Left lobe of liver (tissue), 2 donors: ENCODE results near the gene TMBIM1. TPM values are rescaled to one million over a fixed set of nuclear protein-coding genes. Genes with fewer than 3 reads are reported as not detected.
A peak's percentile ranks its signal among the peaks of the same experiment; 100 is the strongest.
"Not testable (repeated sequence)": the region's sequence is repeated elsewhere in the genome, so short reads cannot be mapped to it uniquely, and the experiment has no call there.

ENCODE experiments used
- ATAC-seq: fragments of 200-7000 bp; cut with Tn5 transposase; one replicate; pipeline ENCODE4 v1.9.1; 2020; ENCODE audit warnings: mild to moderate bottlenecking, moderate library complexity
- DNase-seq: peaks from one replicate; pipeline ENCODE4 v3.0.0-alpha.2; 2020; ENCODE audit warnings: low spot score
- total RNA-seq: library from RNA; stranded (reverse); gene quantifications from one replicate; pipeline ENCODE4 v1.2.1, GENCODE V29; 2021
- donor health status: DM: no; HTN: no; CAD: no; lungs with moderate emphysema.
- donor health status: DM: no; HTN: yes; CAD: no.

Gene TMBIM1
- total RNA-seq, 1 donor from 2014 or later = 117 TPM

DNA sequence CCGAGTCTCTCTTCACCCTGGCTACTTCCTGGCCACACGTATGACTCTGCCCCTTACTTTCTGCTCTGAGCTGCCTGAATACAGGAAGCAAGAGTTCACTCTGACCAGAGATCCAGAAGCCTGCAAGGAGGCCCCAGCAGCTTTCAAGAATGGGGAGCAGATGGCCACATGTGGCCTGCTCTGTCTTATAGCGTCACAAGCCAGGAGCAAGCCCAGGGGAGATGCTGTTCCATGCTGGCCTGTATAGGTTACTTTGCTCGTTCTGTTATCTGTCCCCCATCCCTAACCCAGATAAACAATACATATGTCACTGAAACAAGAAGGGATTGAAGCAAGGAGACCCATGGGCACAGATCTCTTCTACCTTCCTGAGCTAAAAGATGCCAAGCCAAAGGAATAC lies 17.7 kb downstream of the TMBIM1 start:
- DNase-seq = no peak
- ATAC-seq = no peak

GRCh38 chr2:218273908-218274249 lies 18.4 kb downstream of the TMBIM1 start:
- no peak for ATAC-seq
- DNase-seq = no peak

DNA sequence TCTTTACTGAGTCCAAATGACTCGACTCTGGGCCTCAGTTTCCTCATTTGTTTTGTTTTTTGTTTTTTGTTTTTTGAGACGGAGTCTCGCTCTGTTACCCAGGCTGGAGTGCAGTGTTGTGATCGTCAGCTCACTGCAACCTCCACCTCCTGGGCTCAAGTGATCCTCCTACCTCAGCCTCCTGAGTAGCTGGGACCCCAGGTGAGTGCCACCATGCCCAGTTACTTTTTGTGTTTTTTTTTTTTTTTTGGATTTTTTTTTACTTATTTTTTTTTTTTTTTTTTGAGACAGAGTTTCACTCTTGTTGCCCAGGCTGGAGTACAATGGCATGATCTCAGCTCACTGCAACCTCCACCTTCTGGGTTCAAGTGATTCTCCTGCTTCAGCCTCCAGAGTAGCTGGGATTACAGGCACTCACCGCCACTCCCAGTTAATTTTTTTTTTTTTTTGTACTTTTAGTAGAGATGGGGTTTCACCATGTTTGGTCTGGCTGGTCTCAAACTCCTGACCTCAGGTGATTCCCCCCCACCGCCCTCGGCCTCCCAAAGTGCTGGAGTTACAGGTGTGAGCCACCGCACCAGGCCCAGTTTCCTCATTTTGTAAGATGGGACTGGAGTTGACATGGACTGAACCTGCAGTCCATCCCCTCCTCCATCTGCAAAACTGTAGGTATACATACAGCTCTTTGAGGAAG lies 18.9 kb downstream of the TMBIM1 start:
- ATAC-seq, DNase-seq: not testable (repeated sequence)

GRCh38 chr2:218272531-218273212 lies 19.6 kb downstream of the TMBIM1 start:
- ATAC-seq = peak; percentile 65
- DNase-seq = peak; percentile 87

DNA sequence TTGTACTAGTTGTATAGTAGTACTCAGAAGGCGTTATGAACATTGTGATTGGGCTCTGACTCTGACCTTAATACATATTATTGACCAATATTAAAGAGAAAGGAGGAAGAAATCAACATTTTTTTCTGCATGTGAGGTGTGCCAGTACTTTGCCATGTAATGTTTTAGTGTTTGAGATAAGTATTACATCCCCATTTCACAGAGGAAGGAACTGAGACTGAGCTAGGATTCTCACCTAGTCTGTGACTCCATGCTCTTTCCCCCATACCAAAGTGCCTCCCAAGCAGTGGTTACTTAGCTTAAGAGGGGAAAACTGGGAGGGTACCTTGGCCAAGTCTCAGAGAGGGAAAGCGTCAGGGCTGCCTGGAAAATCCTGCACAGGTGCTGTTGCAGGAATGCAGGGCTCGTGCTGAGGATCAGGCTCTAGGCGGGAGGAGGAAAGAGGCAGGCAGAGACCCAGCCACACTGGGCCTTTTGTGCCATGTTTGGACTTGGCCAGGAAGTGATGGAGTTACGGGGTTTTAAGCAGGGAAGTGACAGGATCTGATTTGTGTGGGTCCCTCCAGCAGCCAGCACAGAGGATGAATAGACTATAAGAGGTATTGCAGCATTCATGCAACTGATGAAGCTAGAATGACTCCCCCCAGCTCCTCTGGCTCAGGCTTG lies 20.3 kb downstream of the TMBIM1 start:
- ATAC-seq (no peak), DNase-seq (no peak)

- ATAC-seq = no peak
Measured at GRCh38 chr2:218271487-218271797, 20.9 kb downstream of the TMBIM1 start.

DNA sequence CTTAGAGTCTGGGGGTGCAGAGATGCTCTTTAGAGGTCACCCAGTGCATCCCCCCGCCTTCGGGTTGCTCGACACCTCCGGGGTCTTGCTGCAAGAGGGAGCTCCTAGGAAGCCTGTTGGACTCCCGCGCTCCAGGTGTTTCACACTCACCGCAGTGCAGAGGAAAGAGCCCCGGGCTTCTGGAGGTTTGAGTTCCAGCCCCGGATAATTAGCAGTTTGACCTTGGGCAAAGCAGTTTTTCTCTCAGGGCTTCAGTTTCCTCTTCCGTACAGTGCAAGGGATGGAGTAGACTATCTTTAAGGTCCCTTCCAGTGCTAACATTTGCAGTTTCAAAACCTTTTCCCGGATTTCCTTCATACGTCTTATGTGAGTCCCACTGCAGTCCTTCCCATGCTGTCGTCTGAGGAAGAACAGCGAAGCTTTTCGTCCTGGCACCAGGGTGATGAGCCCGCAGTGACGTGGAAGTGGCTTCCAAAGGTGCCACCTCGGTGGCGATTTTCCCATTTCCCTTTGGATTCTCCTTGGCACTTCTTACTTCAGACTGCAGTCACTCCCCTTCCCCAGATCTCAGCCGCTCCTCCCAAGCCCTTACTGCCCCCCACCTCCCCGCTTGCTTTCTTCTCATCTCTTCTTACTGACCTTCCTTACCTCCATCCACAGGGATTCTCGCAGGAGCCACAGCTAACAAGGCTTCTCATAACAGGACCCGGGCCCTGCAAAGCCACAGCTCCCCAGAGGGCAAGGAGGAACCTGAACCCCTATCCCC lies 21.4 kb downstream of the TMBIM1 start:
- DNase-seq = no peak
- ATAC-seq = no peak

More at GRCh38 chr2:218271487-218271797, 20.9 kb downstream of the TMBIM1 start:
- no peak for DNase-seq

- ATAC-seq (peak; percentile 86), DNase-seq (peak; percentile 100)
Measured at GRCh38 chr2:218269900-218270720, 22.2 kb downstream of the TMBIM1 start, which contains the start of the genes AAMP and PNKD. Gene AAMP, minus strand, starts transcription at chr2:218270137. Its CDS starts 51 bp downstream, at chr2:218270086. Gene PNKD, plus strand, starts transcription at chr2:218270519. Its CDS starts 17 bp downstream, at chr2:218270536.

DNA sequence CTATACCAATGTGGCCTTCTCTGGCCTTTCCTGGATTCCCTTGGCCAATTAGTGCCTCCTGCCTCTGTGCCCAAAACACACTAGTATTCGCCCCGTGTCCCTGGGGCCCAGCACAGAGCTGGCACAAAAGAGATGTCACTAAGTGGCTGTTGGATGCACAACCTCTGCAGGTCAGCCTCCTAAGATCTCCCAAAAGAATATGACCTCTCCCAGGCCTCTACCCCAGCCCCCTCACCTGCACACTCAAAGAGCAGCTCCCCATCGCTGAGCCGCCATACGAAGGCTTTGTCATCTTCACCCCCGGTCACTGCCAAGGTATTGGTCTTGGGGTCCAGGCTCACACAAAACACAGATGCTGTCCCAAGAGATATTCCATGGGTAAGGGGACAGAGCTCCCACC lies 25.0 kb downstream of the TMBIM1 start:
- DNase-seq (no peak), ATAC-seq (no peak)

- no peak for ATAC-seq
- no peak for DNase-seq
Measured at GRCh38 chr2:218266316-218266979, 25.9 kb downstream of the TMBIM1 start.

DNA sequence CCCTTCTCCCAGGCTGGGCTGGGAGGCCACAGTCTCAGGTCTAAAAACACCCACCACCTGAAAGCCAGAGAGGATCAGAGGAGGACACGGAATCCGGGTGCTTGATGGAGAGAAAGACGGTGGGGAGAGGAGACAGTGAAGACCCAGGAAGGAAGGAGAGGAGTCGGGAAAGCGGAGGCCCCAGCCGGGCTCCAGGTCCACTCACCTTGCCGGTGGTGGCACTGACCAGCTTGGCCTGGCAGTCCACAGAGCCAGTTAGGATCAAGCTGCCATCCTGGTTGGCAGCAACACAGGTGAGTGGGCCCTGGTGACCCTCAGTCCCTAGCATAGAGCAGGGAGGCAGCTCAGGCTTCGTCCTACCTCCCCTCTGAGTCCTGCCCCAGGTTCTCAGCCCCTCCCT lies 26.7 kb downstream of the TMBIM1 start:
- ATAC-seq (no peak), DNase-seq (no peak)

- ATAC-seq (peak; percentile 78), DNase-seq (peak; percentile 72)
Measured at GRCh38 chr2:218264773-218265561, 27.3 kb downstream of the TMBIM1 start.

DNA sequence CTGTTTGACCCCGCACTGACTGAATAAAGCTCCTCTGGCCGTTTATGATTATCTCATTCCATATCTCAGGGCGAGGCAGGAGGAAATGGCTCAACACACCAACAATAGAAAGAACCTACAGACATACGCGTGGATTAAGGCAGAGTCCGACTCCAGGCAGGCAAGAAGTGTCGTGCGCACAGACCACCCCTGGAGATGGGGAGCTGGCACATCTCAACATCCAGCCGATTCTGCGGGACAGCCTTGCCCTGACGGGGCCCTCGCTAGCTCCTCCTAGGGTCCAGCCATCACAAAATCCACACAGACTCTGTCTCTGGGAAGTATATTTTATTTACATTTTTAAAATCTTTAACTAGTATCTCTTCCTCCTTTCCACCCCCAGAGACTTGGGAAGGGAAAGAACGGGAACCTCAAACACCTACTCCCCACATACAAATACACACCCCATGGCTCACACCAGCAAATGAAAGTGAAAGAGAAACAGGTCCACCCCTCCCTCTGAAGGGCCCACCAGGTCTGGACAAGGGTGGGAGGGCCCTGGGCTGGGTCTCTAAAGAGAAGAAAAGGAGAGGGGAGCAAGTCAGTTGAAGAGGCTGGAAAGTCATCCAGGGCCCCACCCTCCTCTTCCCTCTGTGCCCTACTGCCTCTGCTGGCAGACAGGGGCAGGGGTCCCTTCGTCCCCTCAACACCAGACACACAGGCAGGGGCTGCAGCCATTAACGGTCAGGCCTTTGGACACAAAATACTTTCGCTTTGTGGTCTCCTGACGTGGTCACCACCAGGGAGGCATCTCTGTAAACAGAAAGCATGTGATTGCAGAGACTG lies 28.3 kb downstream of the TMBIM1 start:
- ATAC-seq = no peak
- DNase-seq = no peak

- no peak for DNase-seq
- ATAC-seq = no peak
Measured at GRCh38 chr2:218262631-218263586, 29.4 kb downstream of the TMBIM1 start.

DNA sequence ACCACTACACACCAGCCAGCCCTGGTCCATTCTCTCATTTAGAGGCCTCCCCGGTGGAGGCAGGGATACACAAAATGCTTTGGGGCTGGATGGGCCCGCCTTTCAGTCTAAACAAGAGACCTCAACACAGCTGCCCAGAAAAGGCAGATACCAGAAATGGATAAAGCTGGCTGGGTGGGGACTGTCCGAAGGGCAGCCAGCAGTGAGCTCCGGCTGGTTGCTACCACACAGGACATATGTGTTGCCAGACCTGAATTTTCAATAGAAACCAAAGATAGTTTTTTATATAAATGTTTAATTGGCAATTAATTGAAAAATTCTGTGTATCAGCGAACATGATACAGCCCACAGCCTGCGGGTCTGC lies 30.1 kb downstream of the TMBIM1 start:
- DNase-seq (no peak), ATAC-seq (no peak)

DNA sequence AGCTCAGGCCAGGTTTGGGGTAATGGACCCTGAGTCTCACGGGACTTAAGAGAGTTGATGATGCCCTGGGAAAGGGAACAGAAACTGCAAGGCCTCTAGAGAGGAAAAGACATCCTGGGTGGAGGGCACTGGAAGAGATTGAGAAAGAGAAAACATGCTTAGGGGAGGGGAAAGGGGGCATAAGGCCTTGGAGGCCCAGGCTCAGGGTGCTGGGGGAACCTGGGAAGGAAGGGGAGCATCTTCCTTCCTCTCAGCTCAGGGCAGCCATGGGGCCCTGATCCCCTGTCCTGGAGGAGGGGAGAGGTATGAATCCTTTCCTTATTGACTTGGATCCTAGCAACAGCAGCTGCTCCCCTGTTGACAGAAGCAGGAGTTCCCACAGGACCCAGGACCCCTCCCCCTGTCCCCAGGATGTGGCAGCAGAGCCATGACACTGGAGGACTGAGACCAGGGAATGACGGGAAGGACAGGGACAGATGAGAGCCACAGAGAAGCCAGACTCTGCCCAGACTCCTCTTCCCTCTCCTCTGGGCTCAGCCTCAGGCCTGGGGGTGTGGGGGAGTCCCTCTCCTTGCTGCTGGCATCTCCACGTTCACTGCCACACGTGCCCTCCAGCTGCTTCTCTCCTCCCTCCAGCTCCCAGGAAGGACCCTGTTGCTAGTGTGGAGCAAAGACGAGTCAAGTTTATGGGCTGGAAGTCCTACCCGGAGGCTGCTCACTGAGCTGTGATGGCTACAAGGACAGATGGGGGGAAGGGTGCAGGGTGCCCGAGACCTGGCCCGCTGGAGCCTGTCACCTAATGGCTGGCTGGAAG lies 30.7 kb downstream of the TMBIM1 start:
- ATAC-seq (no peak), DNase-seq (no peak)
